GM19099 (cell line): ENCODE data around the gene YES1.
A peak's percentile ranks its signal among the peaks of the same experiment; 100 is the strongest.

Experiments used
- POLR2A ChIP-seq: IDR thresholded peaks from 3 replicates; pipeline ENCODE4 v1.6.1; 2011; ENCODE audit warnings: low read depth; ENCODE audit not compliant: insufficient read length; ENCODE audit errors: extremely low read depth

The YES1 gene

GRCh38 chr18:830315-830901 is 18.4 kb upstream of the YES1 start:
- no peak for TF ChIP-seq POLR2A

GRCh38 chr18:829432-829831 is 17.4 kb upstream of the YES1 start:
- no peak for TF ChIP-seq POLR2A

GRCh38 chr18:827093-827677 is 15.1 kb upstream of the YES1 start:
- no peak for TF ChIP-seq POLR2A

- no peak for TF ChIP-seq POLR2A
Measured at GRCh38 chr18:825891-826585, 14.0 kb upstream of the YES1 start.

- no peak for TF ChIP-seq POLR2A
Measured at GRCh38 chr18:824179-824578, 12.1 kb upstream of the YES1 start.

- TF ChIP-seq POLR2A, result no peak
Measured at GRCh38 chr18:820591-821165, 8.6 kb upstream of the YES1 start.

- TF ChIP-seq POLR2A, result no peak
Measured at GRCh38 chr18:816869-817268, 4.8 kb upstream of the YES1 start.

GRCh38 chr18:816088-816653 is 4.1 kb upstream of the YES1 start:
- no peak for TF ChIP-seq POLR2A

GRCh38 chr18:815353-815752 is 3.3 kb upstream of the YES1 start:
- no peak for TF ChIP-seq POLR2A

- no peak for TF ChIP-seq POLR2A
Measured at GRCh38 chr18:814300-815084, 2.5 kb upstream of the YES1 start.

GRCh38 chr18:813172-814071 is 1.4 kb upstream of the YES1 start:
- no peak for TF ChIP-seq POLR2A

- TF ChIP-seq POLR2A, result peak; percentile 75
Measured at GRCh38 chr18:812376-813171, 532 bp upstream of the YES1 start.

- no peak for TF ChIP-seq POLR2A
Measured at GRCh38 chr18:811182-811891, 705 bp downstream of the YES1 start.
